Measurements from ENCODE around the gene CDH4.

DNA sequence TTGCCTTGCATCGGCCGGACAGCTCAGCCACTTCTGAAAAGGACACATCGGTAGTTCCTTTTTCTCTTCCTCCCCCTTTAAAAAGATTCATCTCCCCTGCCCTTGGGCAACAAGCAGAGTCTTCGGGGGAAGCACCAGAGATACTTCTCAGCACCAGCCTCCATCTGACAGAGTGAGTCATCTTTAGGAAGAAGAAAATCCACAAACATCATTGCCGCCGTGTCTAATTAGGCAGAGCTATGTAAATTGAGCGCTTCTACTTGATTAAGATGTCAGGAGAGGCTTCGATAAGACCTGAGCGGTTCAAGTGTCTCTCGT is 627.2 kb downstream of the CDH4 start:
- TF ChIP-seq, protein P1, sequence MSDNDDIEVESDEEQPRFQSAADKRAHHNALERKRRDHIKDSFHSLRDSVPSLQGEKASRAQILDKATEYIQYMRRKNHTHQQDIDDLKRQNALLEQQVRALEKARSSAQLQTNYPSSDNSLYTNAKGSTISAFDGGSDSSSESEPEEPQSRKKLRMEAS (IDR thresholded peaks at IDR 0.05), result no peak
- TF ChIP-seq, protein P2, sequence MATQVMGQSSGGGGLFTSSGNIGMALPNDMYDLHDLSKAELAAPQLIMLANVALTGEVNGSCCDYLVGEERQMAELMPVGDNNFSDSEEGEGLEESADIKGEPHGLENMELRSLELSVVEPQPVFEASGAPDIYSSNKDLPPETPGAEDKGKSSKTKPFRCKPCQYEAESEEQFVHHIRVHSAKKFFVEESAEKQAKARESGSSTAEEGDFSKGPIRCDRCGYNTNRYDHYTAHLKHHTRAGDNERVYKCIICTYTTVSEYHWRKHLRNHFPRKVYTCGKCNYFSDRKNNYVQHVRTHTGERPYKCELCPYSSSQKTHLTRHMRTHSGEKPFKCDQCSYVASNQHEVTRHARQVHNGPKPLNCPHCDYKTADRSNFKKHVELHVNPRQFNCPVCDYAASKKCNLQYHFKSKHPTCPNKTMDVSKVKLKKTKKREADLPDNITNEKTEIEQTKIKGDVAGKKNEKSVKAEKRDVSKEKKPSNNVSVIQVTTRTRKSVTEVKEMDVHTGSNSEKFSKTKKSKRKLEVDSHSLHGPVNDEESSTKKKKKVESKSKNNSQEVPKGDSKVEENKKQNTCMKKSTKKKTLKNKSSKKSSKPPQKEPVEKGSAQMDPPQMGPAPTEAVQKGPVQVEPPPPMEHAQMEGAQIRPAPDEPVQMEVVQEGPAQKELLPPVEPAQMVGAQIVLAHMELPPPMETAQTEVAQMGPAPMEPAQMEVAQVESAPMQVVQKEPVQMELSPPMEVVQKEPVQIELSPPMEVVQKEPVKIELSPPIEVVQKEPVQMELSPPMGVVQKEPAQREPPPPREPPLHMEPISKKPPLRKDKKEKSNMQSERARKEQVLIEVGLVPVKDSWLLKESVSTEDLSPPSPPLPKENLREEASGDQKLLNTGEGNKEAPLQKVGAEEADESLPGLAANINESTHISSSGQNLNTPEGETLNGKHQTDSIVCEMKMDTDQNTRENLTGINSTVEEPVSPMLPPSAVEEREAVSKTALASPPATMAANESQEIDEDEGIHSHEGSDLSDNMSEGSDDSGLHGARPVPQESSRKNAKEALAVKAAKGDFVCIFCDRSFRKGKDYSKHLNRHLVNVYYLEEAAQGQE (IDR thresholded peaks at IDR 0.05; ENCODE audit: low read depth), result no peak
- TF ChIP-seq FOXM1 (IDR thresholded peaks at IDR 0.05; ENCODE audit: borderline replicate concordance, low read depth) (no peak), ZBTB7A (IDR thresholded peaks at IDR 0.05; ENCODE audit: low read depth) (no peak), TEAD4 (IDR thresholded peaks at IDR 0.05) (no peak), CEBPB (IDR thresholded peaks at IDR 0.05) (no peak), YY1 (IDR thresholded peaks at IDR 0.05; ENCODE audit: low read depth) (no peak), TAF1 (IDR thresholded peaks at IDR 0.05; ENCODE audit: low read depth) (no peak), NFIC (IDR thresholded peaks at IDR 0.05) (no peak), RAD21 (IDR thresholded peaks at IDR 0.05; ENCODE audit: low read depth) (no peak)
- TF ChIP-seq, protein P3, sequence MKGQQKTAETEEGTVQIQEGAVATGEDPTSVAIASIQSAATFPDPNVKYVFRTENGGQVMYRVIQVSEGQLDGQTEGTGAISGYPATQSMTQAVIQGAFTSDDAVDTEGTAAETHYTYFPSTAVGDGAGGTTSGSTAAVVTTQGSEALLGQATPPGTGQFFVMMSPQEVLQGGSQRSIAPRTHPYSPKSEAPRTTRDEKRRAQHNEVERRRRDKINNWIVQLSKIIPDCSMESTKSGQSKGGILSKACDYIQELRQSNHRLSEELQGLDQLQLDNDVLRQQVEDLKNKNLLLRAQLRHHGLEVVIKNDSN (IDR thresholded peaks at IDR 0.05), result no peak

Data from Ishikawa (cell line).